Measurements from ENCODE around the gene CCSER1. TPM values are rescaled to one million over a fixed set of nuclear protein-coding genes. Genes with fewer than 3 reads are reported as not detected.

Gene CCSER1
- polyA plus RNA-seq, 1 donor from 2014 or later = 20.8 TPM

DNA sequence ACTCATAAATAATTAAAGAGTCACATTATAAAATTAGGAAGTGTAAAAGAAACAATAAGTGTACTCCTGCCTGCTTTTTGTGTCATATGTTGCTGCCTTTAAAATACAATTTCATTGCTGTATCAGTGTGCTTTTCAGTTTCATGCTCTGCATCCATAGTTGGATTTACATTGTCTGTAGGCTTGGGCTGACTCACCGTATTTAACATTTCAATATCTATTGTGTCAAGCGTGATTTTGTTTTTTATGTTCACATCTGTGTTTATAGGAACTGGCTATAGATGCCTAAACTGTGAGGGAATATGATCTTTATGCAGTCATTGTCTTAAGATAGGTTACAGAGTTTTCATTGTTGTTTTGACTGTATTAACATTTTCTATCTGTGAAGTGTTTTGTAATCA, 18.1 kb downstream of the CCSER1 start:
- no peak overlapping the region for H3K4me2 ChIP-seq (ENCODE audit: low read length)
- TF ChIP-seq, protein P1, sequence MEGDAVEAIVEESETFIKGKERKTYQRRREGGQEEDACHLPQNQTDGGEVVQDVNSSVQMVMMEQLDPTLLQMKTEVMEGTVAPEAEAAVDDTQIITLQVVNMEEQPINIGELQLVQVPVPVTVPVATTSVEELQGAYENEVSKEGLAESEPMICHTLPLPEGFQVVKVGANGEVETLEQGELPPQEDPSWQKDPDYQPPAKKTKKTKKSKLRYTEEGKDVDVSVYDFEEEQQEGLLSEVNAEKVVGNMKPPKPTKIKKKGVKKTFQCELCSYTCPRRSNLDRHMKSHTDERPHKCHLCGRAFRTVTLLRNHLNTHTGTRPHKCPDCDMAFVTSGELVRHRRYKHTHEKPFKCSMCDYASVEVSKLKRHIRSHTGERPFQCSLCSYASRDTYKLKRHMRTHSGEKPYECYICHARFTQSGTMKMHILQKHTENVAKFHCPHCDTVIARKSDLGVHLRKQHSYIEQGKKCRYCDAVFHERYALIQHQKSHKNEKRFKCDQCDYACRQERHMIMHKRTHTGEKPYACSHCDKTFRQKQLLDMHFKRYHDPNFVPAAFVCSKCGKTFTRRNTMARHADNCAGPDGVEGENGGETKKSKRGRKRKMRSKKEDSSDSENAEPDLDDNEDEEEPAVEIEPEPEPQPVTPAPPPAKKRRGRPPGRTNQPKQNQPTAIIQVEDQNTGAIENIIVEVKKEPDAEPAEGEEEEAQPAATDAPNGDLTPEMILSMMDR (IDR thresholded peaks at IDR 0.05; ENCODE audit: poor library complexity, severe bottlenecking) = no peak
- H3K9me3 ChIP-seq (ENCODE audit: low read length) = no peaks in the 10 kb centered on the region
- H3K27ac ChIP-seq (ENCODE audit: low read length) = no peak overlapping the region
- no peaks in the 10 kb centered on the region for H3K27me3 ChIP-seq (ENCODE audit: insufficient read depth, low read depth, low read length)
- no peak overlapping the region for H2AFZ ChIP-seq (ENCODE audit: low read depth, low read length)
- H3K9ac ChIP-seq (ENCODE audit: low read length) = no peak overlapping the region
- H3F3A ChIP-seq (ENCODE audit: insufficient read depth, low read length, poor library complexity, severe bottlenecking) = no peaks in the 10 kb centered on the region
- no peaks in the 10 kb centered on the region for H3K9me2 ChIP-seq (ENCODE audit: insufficient read depth, low read length)
- H4K20me1 ChIP-seq (ENCODE audit: insufficient read depth) = no peaks in the 10 kb centered on the region
- no peak overlapping the region for H3K4me3 ChIP-seq (ENCODE audit: low read length)
- peaks cover 13% of the 10 kb centered on the region for H3K79me2 ChIP-seq (replicated peaks; ENCODE audit: insufficient read depth, low read length)
- H3K36me3 ChIP-seq (ENCODE audit: insufficient read depth, low read length) = no peaks in the 10 kb centered on the region

- no peaks in the 10 kb centered on the region for H3K27me3 ChIP-seq (ENCODE audit: insufficient read depth, low read depth, low read length)
- H2AFZ ChIP-seq (ENCODE audit: low read depth, low read length) = no peak overlapping the region
- H3F3A ChIP-seq (ENCODE audit: insufficient read depth, low read length, poor library complexity, severe bottlenecking) = no peaks in the 10 kb centered on the region
- no peak for TF ChIP-seq RAD21 (conservative IDR thresholded peaks at IDR 0.05)
- no peak for TF ChIP-seq POLR2AphosphoS5 (IDR thresholded peaks at IDR 0.05)
- TF ChIP-seq TAF1 (IDR thresholded peaks at IDR 0.05; ENCODE audit: low read depth) = no peak
- TF ChIP-seq, protein P2, sequence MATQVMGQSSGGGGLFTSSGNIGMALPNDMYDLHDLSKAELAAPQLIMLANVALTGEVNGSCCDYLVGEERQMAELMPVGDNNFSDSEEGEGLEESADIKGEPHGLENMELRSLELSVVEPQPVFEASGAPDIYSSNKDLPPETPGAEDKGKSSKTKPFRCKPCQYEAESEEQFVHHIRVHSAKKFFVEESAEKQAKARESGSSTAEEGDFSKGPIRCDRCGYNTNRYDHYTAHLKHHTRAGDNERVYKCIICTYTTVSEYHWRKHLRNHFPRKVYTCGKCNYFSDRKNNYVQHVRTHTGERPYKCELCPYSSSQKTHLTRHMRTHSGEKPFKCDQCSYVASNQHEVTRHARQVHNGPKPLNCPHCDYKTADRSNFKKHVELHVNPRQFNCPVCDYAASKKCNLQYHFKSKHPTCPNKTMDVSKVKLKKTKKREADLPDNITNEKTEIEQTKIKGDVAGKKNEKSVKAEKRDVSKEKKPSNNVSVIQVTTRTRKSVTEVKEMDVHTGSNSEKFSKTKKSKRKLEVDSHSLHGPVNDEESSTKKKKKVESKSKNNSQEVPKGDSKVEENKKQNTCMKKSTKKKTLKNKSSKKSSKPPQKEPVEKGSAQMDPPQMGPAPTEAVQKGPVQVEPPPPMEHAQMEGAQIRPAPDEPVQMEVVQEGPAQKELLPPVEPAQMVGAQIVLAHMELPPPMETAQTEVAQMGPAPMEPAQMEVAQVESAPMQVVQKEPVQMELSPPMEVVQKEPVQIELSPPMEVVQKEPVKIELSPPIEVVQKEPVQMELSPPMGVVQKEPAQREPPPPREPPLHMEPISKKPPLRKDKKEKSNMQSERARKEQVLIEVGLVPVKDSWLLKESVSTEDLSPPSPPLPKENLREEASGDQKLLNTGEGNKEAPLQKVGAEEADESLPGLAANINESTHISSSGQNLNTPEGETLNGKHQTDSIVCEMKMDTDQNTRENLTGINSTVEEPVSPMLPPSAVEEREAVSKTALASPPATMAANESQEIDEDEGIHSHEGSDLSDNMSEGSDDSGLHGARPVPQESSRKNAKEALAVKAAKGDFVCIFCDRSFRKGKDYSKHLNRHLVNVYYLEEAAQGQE (IDR thresholded peaks at IDR 0.05; ENCODE audit: borderline replicate concordance) = no peak
- no peak for TF ChIP-seq MXI1 (conservative IDR thresholded peaks at IDR 0.05; ENCODE audit: poor library complexity, severe bottlenecking)
- TF ChIP-seq EP300 (conservative IDR thresholded peaks at IDR 0.05; ENCODE audit: poor library complexity, severe bottlenecking) = no peak
- TF ChIP-seq, protein P1 (IDR thresholded peaks at IDR 0.05; ENCODE audit: poor library complexity, severe bottlenecking) = no peak
- TF ChIP-seq SMC3 (conservative IDR thresholded peaks at IDR 0.05; ENCODE audit: poor library complexity) = no peak
- TF ChIP-seq EZH2 (IDR thresholded peaks at IDR 0.05; ENCODE audit: borderline replicate concordance, insufficient read depth, low read length, poor library complexity, severe bottlenecking) = no peak
- no peak overlapping the region for H3K4me2 ChIP-seq (ENCODE audit: low read length)
- H3K9ac ChIP-seq (ENCODE audit: low read length) = no peak overlapping the region
- H3K4me3 ChIP-seq (ENCODE audit: low read length) = no peak overlapping the region
- H4K20me1 ChIP-seq (ENCODE audit: insufficient read depth) = no peaks in the 10 kb centered on the region
- no peak overlapping the region for H3K27ac ChIP-seq (ENCODE audit: low read length)
- no peaks in the 10 kb centered on the region for H3K36me3 ChIP-seq (ENCODE audit: insufficient read depth, low read length)
- H3K9me2 ChIP-seq (ENCODE audit: insufficient read depth, low read length) = no peaks in the 10 kb centered on the region
- peaks cover 13% of the 10 kb centered on the region for H3K79me2 ChIP-seq (replicated peaks; ENCODE audit: insufficient read depth, low read length)
- no peaks in the 10 kb centered on the region for H3K9me3 ChIP-seq (ENCODE audit: low read length)
Measured at GRCh38 chr4:90146306-90146705, 19.1 kb downstream of the CCSER1 start.

Measured in neural cell (in vitro differentiated cells).